ENCODE measurements around the gene TMEM106C. TPM values are rescaled to one million over a fixed set of nuclear protein-coding genes. Genes with fewer than 3 reads are reported as not detected.

Gene TMEM106C
- total RNA-seq, 2 experiments from 2014 or later: 148 to 158 TPM

DNA sequence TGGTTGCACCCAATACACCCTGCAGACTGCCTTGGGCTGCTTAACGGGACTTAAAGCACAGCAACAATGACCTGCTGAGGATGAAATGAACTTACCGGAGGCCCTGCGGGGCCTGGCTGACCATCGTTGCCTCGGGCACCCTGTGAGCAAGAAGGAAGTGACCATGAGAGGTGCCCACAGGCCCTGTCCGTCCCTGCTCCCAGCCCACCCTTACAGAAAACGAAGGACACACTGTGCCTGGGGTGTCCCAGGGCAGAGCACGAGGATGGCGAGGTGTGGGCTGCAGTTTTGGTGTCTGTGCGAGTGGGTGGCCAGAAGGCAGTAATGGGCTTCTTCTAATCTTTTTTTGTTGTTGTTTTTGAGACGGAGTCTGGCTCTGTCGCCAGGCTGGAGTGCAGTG, 26.3 kb downstream of the TMEM106C start:
- H3K36me3 Mint-ChIP-seq (ENCODE audit: low read depth): no peaks in the 10 kb centered on the region
- ChIA-PET CTCF (interaction anchor here (1.2 to 1.5 kb wide), 4 partner anchors 21 to 113 kb away, joined by 3 to 4 read pairs (median 3); no protein-coding TSS in a partner anchor), POLR2A (interaction anchor here (0.6 kb wide), 1 partner anchor 185 kb away, joined by 3 read pairs; no protein-coding TSS in a partner anchor)
- H3K27me3 Mint-ChIP-seq: peaks cover 16% of the 10 kb centered on the region
- TF ChIP-seq, protein P1, sequence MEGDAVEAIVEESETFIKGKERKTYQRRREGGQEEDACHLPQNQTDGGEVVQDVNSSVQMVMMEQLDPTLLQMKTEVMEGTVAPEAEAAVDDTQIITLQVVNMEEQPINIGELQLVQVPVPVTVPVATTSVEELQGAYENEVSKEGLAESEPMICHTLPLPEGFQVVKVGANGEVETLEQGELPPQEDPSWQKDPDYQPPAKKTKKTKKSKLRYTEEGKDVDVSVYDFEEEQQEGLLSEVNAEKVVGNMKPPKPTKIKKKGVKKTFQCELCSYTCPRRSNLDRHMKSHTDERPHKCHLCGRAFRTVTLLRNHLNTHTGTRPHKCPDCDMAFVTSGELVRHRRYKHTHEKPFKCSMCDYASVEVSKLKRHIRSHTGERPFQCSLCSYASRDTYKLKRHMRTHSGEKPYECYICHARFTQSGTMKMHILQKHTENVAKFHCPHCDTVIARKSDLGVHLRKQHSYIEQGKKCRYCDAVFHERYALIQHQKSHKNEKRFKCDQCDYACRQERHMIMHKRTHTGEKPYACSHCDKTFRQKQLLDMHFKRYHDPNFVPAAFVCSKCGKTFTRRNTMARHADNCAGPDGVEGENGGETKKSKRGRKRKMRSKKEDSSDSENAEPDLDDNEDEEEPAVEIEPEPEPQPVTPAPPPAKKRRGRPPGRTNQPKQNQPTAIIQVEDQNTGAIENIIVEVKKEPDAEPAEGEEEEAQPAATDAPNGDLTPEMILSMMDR (IDR thresholded peaks at IDR 0.05): no peak
- H3K4me1 Mint-ChIP-seq (ENCODE audit: low read depth): peaks cover 22% of the 10 kb centered on the region
- intact Hi-C loops (cut with micrococcal nuclease): no loop called here
- DNase-seq (no peak), ATAC-seq (no peak)
- H3K9me3 Mint-ChIP-seq: no peaks in the 10 kb centered on the region
- H3K4me3 Mint-ChIP-seq: no peak overlapping the region
- H3K27ac Mint-ChIP-seq: peak overlapping the region; percentile 75

DNA sequence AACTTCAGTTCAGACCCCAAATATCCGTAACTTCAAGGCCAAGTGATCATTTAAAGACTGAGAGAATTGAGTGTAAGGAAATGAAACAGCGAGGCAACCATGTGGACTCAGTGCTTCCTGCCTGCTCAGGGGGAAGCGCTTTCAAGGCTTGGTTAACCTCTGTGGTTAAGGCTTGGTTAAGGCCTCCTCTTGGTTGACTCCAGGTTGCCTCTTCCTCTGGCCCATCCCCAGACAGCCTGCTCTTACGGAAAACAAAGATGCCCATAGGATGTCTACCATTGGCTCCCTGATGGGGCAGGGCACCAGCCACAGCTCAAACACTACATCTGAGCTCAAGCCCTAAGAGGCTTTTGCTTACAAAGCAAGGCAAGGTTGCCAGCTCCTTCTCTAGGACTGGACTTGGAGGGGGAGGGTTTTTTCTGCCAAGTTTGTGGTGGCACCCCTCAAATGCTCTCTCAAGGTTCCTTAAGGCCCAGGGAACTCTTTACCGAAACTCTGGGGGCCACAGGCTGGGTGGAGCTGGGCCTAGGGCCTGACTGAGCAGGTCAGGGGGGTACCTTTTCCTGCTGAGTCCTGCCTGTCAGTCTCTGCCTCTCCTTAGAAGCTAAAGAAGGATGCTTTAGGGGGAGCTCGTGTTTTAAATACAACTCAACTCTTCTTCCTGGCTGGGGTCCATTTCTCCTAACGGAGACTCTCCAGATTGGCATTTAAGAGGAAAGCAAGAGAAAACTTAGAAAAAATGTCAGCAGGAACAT, 27.1 kb downstream of the TMEM106C start:
- TF ChIP-seq, protein P1 (IDR thresholded peaks at IDR 0.05): no peak
- Mint-ChIP-seq H3K4me1 (ENCODE audit: low read depth) (peaks cover 22% of the 10 kb centered on the region), H3K9me3 (no peaks in the 10 kb centered on the region), H3K36me3 (ENCODE audit: low read depth) (no peaks in the 10 kb centered on the region), H3K27me3 (peaks cover 22% of the 10 kb centered on the region), H3K4me3 (no peak overlapping the region), H3K27ac (peak overlapping the region; percentile 75)
- DNase-seq (peak; percentile 80), ATAC-seq (peak; percentile 90)
- ChIA-PET POLR2A (interaction anchor here (0.6 to 1.9 kb wide), 4 partner anchors 13 to 184 kb away, joined by 3 to 4 read pairs (median 3); no protein-coding TSS in a partner anchor), CTCF (interaction anchor here (0.6 to 2.1 kb wide), 11 partner anchors 16 to 248 kb away, joined by 3 to 6 read pairs (median 3); no protein-coding TSS in a partner anchor)
- intact Hi-C loops (cut with micrococcal nuclease): no loop called here

DNA sequence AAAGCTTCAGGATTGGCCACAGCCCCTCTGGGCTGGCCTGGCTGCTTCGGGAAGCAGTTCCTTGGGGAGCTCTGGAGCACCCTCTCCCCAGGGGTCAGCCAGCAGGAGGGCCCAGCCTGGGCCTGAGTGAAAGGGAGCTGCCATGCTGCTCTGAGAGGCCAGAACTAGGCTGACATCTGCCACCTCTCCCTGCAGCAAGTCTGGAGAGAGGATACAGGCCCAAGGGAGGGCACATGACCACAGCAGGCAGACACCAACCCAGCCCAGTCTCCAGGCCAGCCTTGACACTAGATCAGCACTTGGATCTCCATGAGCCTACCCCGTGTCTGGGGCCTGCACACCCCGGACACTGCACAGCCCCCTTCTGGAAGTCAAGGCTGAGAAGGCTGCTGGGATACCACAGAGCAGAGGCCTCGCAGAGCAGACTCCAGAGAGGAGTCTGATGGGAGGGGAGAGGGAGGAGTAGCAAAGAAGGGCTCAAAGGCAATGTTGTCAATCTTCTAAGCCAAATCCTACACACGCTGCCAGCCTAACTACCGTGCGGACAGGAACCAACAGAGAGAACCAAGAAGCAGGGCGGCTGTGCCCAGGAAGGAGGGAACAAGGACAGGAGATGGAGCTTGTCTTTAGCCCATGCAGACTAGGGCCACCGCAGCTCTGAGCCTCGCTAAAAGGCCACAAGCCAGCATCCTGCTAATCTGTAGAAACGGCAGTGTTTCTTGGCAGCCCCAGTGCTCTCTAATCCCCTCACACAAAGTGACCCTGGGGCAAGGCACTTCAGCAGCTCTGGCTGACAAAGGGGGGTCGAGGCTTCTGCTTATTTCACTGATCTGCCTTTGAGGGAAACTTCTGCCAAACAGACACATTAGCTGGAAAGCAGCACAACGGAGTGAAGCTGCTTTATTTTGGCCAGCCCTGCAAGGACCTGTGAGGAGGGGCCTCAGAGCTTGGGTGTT, 28.0 kb downstream of the TMEM106C start:
- no peak overlapping the region for H3K27ac Mint-ChIP-seq
- TF ChIP-seq, protein P1 (IDR thresholded peaks at IDR 0.05): no peak
- H3K27me3 Mint-ChIP-seq: peaks cover 24% of the 10 kb centered on the region
- ATAC-seq (no peak), DNase-seq (no peak)
- H3K9me3 Mint-ChIP-seq: no peaks in the 10 kb centered on the region
- ChIA-PET CTCF (interaction anchor here (0.9 to 2.1 kb wide), 10 partner anchors 12 to 248 kb away, joined by 3 to 6 read pairs (median 3); partner anchors contain the start of gene TMEM106C), POLR2A (interaction anchor here (1.0 to 1.9 kb wide), 2 partner anchors 14 to 51 kb away, joined by 3 to 4 read pairs; no protein-coding TSS in a partner anchor)
- peaks cover 22% of the 10 kb centered on the region for H3K4me1 Mint-ChIP-seq (ENCODE audit: low read depth)
- H3K36me3 Mint-ChIP-seq (ENCODE audit: low read depth): no peaks in the 10 kb centered on the region
- intact Hi-C loops (cut with micrococcal nuclease): no loop called here
- H3K4me3 Mint-ChIP-seq: no peak overlapping the region

DNA sequence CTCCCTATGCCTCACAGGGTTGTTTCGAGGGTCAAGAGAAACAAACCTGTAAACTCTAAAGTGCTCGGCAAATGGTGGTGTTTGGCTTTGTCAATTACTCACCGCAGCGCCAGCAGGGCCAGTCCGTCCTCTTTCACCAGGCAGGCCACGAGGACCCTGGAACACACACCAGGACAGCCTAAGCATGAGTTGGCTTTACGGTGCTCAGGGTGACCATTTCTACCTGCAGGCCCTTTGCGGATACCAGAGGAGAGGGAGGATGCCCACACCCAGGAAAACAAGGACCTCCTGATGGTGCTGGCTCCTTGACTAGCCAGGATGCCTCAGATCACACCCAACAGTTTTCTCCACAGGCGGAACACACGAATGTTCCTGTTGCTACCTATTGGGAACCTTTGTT, 29.4 kb downstream of the TMEM106C start:
- Mint-ChIP-seq H3K27ac (no peak overlapping the region), H3K4me3 (no peak overlapping the region), H3K27me3 (peaks cover 26% of the 10 kb centered on the region), H3K9me3 (no peaks in the 10 kb centered on the region), H3K4me1 (ENCODE audit: low read depth) (peaks cover 22% of the 10 kb centered on the region), H3K36me3 (ENCODE audit: low read depth) (no peaks in the 10 kb centered on the region)
- CTCF ChIA-PET: interaction anchor here (0.7 to 0.9 kb wide), 2 partner anchors 11 to 29 kb away, joined by 3 read pairs; partner anchors contain the start of gene TMEM106C
- TF ChIP-seq, protein P1 (IDR thresholded peaks at IDR 0.05): no peak
- ATAC-seq (no peak), DNase-seq (no peak)
- POLR2A ChIA-PET: interaction anchor here (0.5 to 1.5 kb wide), 2 partner anchors 27 to 165 kb away, joined by 3 read pairs; partner anchors contain the start of gene ASB8
- intact Hi-C loops (cut with micrococcal nuclease): no loop called here
